Left ventricle myocardium superior (tissue), 1 donor: ENCODE data around the gene BMAL1. TPM values are rescaled to one million over a fixed set of nuclear protein-coding genes. Genes with fewer than 3 reads are reported as not detected.

ENCODE experiments used
- ATAC-seq: fragments of 200-7000 bp; cut with Tn5 transposase; one replicate; pipeline ENCODE4 v1.9.1; 2020; ENCODE audit warnings: mild to moderate bottlenecking, moderate library complexity
- DNase-seq: peaks from one replicate; pipeline ENCODE4 v3.0.0-alpha.2; 2020
- intact Hi-C: fragments of 100-400 bp; cut with micrococcal nuclease; formaldehyde crosslinking; loops from one replicate; pipeline ENCODE4 v1.11.0; 2022
- total RNA-seq: library from RNA; stranded (reverse); fragmentation: NEBNext Ultra II Directional; extraction: Animal tissue kit (Norgen Biotek cat#: 25700); gene quantifications from one replicate; pipeline ENCODE4 v1.2.1, GENCODE V29; 2021
- donor health status: DM: no; HTN: yes; CAD: no; lungs with severe emphysema.

The BMAL1 gene
- total RNA-seq, 1 donor from 2014 or later, result 4.6 TPM

- ATAC-seq (no peak), DNase-seq (no peak)
- intact Hi-C loops, result no loop called here
These were observed 76.7 kb downstream of the BMAL1 start for GRCh38 chr11:13354335-13354734.

- ATAC-seq, result no peak
- DNase-seq, result no peak
- intact Hi-C loops, result no loop called here
These were observed 77.6 kb downstream of the BMAL1 start for GRCh38 chr11:13355191-13355590.

GRCh38 chr11:13357232-13357631 lies 79.6 kb downstream of the BMAL1 start:
- ATAC-seq, result no peak
- DNase-seq, result no peak
- intact Hi-C loops, result no loop called here

- intact Hi-C loops, result no loop called here
- no peak for DNase-seq
- ATAC-seq, result no peak
These were observed 81.1 kb downstream of the BMAL1 start for GRCh38 chr11:13358596-13359270.

DNA sequence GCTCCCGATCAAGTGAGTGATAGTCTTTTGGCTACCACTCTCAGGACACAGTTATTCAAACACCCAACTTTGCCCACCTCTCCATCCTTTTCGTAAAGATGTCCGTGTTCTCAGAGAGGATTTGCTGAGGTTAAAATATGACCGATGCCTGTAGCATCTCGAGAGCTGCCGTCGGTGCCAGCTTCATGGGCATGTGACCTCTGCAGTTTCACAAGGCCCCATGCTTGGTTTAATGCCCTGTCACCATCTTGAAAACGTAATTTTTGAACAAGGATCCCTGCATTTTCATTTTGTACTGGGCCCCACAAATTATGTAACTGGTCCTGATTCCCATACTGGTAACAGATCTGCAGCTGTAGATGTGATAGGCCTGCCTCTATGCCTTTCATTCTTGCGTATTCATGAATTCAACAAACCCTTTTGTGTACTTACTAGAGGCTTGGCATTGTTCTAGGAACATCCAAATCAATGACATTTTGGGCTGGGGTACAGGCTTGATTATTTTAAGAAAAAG lies 85.1 kb downstream of the BMAL1 start:
- intact Hi-C loops, result no loop called here

GRCh38 chr11:13364388-13364787 lies 86.8 kb downstream of the BMAL1 start:
- no peak for ATAC-seq
- DNase-seq, result no peak
- intact Hi-C loops, result no loop called here

More for the DNA sequence above, 85.1 kb downstream of the BMAL1 start:
- no peak for ATAC-seq
- no peak for DNase-seq

- DNase-seq, result no peak
- intact Hi-C loops, result no loop called here
- ATAC-seq, result no peak
These were observed 88.9 kb downstream of the BMAL1 start for GRCh38 chr11:13366266-13367026.

DNA sequence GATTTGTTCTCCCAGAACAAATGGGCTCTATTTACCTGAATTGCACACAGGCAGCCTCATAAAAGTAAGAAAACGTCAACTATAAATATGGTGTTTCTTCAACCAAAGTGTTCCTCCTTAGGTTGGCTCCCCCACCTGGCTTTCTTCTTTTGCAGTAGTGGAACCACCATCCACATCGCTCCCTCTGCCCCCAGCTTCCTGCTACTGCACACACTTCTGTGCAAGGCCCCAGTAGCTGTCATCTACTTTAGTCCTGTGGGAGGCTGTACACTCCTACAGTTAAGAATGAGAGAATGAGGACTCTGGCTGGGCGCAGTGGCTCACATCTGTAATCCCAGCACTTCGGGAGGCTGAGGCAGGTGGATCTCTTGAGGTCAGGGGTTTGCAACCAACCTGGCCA lies 89.5 kb downstream of the BMAL1 start:
- ATAC-seq (no peak), DNase-seq (no peak)
- intact Hi-C loops, result no loop called here

DNA sequence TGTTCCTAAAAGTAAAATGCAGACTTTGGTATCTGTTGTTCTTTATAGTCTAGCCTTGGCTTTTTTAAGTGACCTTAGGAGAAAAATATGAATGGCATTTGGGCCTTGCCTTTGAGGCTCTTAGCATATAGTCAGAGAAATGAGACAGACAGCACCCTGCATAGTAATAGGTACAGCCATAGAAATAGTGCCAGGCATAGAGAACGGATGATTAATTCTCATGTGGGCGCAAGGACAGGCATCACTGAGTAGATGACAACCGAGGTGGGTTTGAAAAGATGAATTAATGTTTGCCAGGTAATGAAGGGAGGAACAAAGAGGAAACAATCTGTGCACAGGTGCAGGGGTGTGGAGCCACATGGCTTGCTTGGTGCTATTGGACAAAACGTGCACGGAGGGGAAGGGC lies 90.5 kb downstream of the BMAL1 start:
- no peak for DNase-seq
- intact Hi-C loops, result no loop called here
- ATAC-seq, result no peak

GRCh38 chr11:13373216-13373615 lies 95.6 kb downstream of the BMAL1 start:
- intact Hi-C loops, result no loop called here
- ATAC-seq, result no peak
- DNase-seq, result no peak

DNA sequence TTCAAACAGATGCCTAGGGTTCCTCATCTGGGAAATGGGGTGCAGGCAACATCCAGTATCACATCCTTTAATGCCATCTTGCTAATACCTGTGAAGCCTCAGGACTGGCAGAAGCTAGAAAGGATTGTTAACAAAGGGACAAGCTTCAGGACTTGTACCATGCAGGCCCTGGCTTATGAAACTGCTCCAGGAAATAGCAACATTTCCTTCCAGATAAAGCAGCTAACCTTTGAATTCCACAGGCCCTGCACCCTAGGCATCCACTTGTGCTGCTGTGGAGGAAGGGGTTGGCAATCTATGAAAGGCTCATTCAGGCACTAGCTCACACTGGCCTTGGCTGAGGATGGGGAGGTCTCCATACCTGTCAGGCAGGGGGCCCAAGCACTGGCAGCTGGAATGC lies 98.2 kb downstream of the BMAL1 start:
- DNase-seq (no peak), ATAC-seq (no peak)
- intact Hi-C loops, result no loop called here

DNA sequence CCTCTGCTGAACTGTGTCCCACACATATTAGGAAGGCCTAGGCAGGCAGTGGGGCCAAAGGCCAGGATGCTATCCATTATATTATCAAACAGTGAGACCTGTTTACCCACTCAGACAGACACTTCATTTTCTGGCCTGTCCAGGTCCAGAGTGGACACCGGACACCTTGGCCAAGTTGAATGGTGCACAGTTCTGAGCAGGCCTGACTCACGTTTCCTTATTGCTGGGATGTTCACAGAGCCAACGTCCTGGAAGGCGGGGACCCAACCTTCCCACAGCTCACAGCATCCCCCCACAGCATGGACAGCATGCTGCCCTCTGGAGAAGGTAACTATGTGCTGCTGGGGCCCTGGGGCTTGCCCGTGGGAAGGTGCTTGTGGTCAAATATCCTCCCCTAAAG lies 98.8 kb downstream of the BMAL1 start:
- intact Hi-C loops, result no loop called here
- ATAC-seq (no peak), DNase-seq (no peak)

DNA sequence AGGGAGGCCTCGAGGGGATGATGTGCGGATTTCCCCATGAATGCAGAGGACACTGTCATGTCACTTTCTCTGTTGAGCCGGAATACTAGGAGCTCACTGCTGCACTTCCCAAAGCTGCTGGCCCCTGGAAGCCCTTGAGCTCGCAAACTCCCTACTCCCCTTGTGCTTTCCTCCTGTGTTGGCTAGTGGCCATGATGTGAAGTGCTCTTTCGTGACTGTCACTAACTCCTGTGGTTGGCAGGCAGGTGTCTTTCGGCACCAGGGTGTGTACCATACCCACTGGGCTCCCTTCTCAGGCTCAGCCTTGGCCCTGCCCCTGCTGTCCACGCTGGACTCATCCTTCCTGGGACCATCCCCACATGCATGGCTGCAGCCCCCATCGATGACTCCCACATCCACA lies 99.2 kb downstream of the BMAL1 start:
- intact Hi-C loops, result no loop called here
- DNase-seq (no peak), ATAC-seq (peak; percentile 66)

DNA sequence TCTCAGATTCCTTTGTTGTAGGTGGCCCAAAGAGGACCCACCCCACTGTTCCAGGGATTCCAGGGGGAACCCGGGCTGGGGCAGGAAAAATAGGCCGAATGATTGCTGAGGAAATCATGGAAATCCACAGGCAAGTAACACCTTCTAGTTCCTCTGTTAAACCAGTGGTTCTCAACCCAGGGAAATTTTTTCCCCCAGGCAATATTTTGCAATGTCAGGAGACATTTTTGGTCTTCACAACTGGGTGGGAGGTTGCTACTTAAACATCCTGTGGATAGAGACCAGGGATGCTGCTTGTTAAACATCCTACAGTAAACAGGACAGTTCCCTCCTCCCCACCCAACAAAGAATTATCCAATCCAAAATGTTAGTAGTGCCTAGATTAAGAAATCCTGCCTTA lies 100.7 kb downstream of the BMAL1 start:
- DNase-seq (no peak), ATAC-seq (no peak)
- intact Hi-C loops, result no loop called here

DNA sequence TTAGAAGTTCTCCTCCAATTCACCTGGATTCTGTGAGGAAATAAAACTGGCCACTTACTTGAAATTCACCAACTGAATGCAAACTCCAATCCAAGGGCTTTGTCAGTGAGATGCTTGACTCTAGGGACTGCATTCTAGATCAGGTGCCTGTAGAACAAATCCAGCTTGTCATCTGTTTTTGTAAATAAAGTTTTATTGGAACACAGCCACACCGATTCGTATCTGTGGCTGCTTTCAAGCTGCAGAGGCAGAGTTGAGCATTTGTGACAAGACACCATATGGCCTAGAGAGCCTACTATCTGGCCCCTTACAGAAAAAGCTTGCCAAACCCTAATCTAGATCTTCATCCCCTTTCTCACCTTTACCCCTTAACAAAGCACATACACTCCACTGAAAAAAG lies 103.1 kb downstream of the BMAL1 start:
- DNase-seq, result no peak
- intact Hi-C loops, result no loop called here
- no peak for ATAC-seq

DNA sequence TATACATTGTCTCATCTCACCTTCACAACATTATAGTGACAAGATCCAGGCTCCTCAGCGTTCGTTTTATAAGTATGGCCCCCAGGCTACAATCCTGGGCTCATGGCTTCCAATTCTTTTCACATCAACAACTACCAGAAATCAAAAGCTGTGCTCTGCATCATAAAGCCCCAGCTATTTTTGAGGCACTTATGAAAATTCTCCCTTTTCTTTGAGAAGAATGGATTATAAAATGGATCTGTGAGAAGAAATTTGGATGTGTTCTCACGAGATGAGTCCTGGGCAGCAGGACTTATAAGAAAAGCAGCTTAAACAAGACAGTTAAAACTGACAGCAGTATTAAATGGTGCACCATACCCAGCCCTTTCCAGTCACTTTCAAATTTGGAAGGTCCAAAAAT lies 105.2 kb downstream of the BMAL1 start:
- ATAC-seq (no peak), DNase-seq (no peak)
- intact Hi-C loops, result no loop called here

GRCh38 chr11:13384908-13385640 lies 107.5 kb downstream of the BMAL1 start:
- intact Hi-C loops, result no loop called here
- DNase-seq (no peak), ATAC-seq (peak; percentile 42)

DNA sequence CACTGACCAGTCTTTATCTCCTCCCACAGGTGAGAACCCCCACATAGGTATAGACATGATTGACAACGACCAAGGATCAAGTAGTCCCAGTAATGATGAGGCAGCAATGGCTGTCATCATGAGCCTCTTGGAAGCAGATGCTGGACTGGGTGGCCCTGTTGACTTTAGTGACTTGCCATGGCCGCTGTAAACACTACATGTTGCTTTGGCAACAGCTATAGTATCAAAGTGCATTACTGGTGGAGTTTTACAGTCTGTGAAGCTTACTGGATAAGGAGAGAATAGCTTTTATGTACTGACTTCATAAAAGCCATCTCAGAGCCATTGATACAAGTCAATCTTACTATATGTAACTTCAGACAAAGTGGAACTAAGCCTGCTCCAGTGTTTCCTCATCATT lies 109.0 kb downstream of the BMAL1 start:
- intact Hi-C loops, result no loop called here
- DNase-seq (no peak), ATAC-seq (no peak)

DNA sequence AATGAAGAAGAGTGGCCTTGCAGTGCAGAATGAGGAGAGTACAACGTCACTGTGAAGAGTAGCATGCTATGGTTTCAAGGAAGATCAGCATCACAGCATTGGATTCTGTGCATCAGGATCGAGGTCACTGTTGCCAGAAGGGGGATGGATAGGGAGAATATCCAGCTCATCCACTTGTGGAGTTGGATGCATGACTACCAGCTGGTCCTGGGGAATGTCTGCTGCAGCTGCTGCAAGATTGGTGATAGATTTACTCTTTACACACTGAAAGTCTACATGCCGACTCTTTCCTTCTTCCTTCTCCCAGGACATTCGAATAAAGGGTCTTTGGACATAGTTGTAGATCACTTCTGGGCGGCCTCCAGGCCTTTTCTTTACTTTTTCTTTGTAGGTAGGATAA lies 111.2 kb downstream of the BMAL1 start:
- ATAC-seq (no peak), DNase-seq (no peak)
- intact Hi-C loops, result no loop called here

GRCh38 chr11:13391217-13391616 lies 113.6 kb downstream of the BMAL1 start:
- no peak for DNase-seq
- ATAC-seq, result no peak
- intact Hi-C loops, result no loop called here
